ENCODE measurements around the gene PRC1.

DNA sequence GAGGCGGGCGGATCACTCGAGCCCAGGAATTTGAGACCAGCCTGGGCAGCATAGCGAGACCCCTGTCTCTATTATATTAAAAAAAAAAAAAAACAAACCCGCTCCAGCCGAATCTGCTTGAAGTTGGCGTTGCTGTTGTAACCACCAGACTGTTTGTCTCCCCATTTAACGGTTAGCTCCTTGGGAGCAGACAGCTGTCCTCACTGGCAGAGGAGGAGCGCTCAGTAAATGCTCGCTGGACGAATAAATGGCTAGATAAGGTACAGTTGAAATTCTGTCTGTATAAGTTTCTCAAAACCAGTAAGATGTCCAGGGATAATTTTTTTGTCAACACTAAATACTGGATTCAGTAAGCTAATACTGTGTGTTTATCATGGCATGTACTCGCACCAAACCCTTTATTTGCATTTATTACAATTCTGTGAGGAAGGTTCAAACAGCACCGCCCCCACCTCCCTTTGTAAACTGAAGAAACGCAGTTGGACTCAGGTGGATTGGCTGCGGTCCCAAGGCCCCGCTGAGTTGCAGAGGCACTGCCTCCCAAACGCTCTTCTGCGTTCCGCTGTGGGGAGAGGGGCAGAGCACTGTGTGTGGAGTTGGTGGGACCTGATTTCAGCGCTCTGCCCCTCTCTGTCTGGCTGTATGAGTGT is 38.6 kb downstream of the PRC1 start:
- TF ChIP-seq, protein P1, sequence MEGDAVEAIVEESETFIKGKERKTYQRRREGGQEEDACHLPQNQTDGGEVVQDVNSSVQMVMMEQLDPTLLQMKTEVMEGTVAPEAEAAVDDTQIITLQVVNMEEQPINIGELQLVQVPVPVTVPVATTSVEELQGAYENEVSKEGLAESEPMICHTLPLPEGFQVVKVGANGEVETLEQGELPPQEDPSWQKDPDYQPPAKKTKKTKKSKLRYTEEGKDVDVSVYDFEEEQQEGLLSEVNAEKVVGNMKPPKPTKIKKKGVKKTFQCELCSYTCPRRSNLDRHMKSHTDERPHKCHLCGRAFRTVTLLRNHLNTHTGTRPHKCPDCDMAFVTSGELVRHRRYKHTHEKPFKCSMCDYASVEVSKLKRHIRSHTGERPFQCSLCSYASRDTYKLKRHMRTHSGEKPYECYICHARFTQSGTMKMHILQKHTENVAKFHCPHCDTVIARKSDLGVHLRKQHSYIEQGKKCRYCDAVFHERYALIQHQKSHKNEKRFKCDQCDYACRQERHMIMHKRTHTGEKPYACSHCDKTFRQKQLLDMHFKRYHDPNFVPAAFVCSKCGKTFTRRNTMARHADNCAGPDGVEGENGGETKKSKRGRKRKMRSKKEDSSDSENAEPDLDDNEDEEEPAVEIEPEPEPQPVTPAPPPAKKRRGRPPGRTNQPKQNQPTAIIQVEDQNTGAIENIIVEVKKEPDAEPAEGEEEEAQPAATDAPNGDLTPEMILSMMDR (conservative IDR thresholded peaks at IDR 0.05) = no peak
- no peak for TF ChIP-seq ZFX (IDR thresholded peaks at IDR 0.05)

Measured in C4-2B (cell line).